Duodenal mucosa (tissue), 2 donors: ENCODE measurements around the gene LCE5A.
"Not testable (repeated sequence)": the region's sequence is repeated elsewhere in the genome, so short reads cannot be mapped to it uniquely, and the experiment has no call there.

ENCODE experiments used
- H3K27ac ChIP-seq: one replicate; pipeline ENCODE4 v1.7.0; 2013; ENCODE audit warnings: low read depth, low read length
- H3K27me3 ChIP-seq, 2 donors: one replicate each; pipeline ENCODE4 v1.7.0; 2013; ENCODE audit warnings: low read length in 2 of 2, control low read depth in 1 of 2; ENCODE audit not compliant: insufficient read depth in 2 of 2, control insufficient read depth in 1 of 2
- H3K36me3 ChIP-seq, 2 donors: one replicate each; pipeline ENCODE4 v1.7.0; 2013; ENCODE audit warnings: low read length in 2 of 2, control low read depth in 1 of 2; ENCODE audit not compliant: insufficient read depth in 2 of 2, control insufficient read depth in 1 of 2
- H3K4me1 ChIP-seq, 2 donors: one replicate each; pipeline ENCODE4 v1.7.0; 2013; ENCODE audit warnings: low read length in 2 of 2, control low read depth in 1 of 2; ENCODE audit not compliant: insufficient read depth in 2 of 2, control insufficient read depth in 1 of 2
- H3K4me3 ChIP-seq, 2 donors: one replicate each; pipeline ENCODE4 v1.7.0; 2013; ENCODE audit warnings: low read length in 2 of 2, low read depth in 1 of 2
- H3K9ac ChIP-seq, 2 donors: one replicate each; pipeline ENCODE4 v1.7.0; 2013; ENCODE audit warnings: low read length in 2 of 2, low read depth in 1 of 2
- H3K9me3 ChIP-seq, 2 donors: one replicate each; pipeline ENCODE4 v1.7.0; 2013; ENCODE audit warnings: low read length in 2 of 2, control low read depth in 1 of 2; ENCODE audit not compliant: control insufficient read depth in 1 of 2

LCE5A gene

DNA sequence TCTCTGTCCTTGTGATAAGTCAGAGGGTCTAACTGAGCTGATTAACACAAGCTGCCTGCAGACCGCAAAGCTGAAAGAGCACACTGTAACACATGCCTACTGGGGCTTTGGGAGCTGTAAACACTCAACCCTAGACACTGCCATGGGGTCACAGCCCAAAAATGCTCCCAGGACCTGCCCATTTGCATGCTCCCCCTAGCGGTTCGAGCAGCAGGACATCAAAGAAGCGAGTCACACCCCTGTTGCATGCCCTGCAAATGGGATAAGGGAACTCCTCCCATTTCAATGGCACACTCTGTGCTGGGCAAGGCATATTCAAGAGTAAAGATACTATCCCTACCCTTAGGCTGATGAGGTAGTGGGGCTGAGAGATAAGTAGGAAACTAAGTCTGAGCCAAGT, 33.2 kb downstream of the LCE5A start:
- Histone ChIP-seq H3K9me3 (no peaks in the 10 kb centered on the region), H3K27me3 (peaks cover 0 to 4% of the 10 kb centered on the region in 2 donors), H3K4me3 (no peak overlapping the region)

DNA sequence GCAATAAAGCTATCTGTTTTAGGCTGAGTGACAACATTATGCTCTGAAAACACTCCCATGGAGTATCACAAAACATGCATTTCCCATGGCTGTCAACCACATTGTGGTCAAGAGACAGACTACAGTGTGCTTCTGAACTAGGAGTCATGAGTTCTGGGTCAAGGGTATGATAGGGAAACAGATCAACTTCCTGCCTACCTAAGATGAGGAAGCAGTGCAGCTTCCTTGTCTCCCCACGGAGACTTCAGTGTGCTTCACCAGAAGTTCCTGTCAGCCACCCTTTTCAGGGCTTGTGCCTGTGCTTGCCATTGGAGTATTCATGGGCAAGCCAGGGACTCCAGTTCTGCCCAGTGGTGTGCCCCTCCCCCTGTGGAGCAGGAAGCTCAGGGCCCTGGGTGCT, 36.1 kb downstream of the LCE5A start:
- Histone ChIP-seq H3K27me3 (peaks cover 0 to 4% of the 10 kb centered on the region in 2 donors), H3K9me3 (no peaks in the 10 kb centered on the region), H3K4me1 (no peaks in the 10 kb centered on the region), H3K27ac (no peak overlapping the region), H3K4me3 (no peak overlapping the region), H3K36me3 (no peaks in the 10 kb centered on the region), H3K9ac (no peak overlapping the region)

More for the DNA sequence above, 33.2 kb downstream of the LCE5A start:
- H3K36me3 ChIP-seq = no peaks in the 10 kb centered on the region
- no peaks in the 10 kb centered on the region for H3K4me1 ChIP-seq
- H3K27ac ChIP-seq = no peak overlapping the region
- H3K9ac ChIP-seq = no peak overlapping the region

DNA sequence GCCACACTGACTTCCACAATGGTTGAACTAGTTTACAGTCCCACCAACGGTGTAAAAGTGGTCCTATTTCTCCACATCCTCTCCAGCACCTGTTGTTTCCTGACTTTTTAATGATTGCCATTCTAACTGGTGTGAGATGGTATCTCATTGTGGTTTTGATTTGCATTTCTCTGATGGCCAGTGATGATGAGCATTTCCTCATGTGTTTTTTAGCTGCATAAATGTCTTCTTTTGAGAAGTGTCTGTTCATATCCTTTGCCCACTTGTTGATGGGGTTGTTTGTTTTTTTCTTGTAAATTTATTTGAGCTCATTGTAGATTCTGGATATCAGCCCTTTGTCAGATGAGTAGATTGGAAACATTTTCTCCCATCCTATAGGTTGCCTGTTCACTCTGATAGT, 37.8 kb downstream of the LCE5A start:
- not testable (repeated sequence) for H3K9me3 ChIP-seq, H3K4me3 ChIP-seq, H3K27ac ChIP-seq, H3K36me3 ChIP-seq, H3K4me1 ChIP-seq, H3K27me3 ChIP-seq, H3K9ac ChIP-seq
